Activated naive CD8-positive, alpha-beta T cell treated with anti-CD3 and anti-CD28 coated beads, Interleukin-2, amount 50 U/mL, for 24 hours (primary cell): ENCODE data around the gene TMOD1.
A peak's percentile ranks its signal among the peaks of the same experiment; 100 is the strongest.

Experiments
- ATAC-seq: fragments of 150-1000 bp; cut with Tn5 transposase; one replicate; pipeline ENCODE4 v1.10.0; 2021
- DNase-seq: peaks from one replicate; pipeline ENCODE4 v3.0.0; 2021
- H3K27ac Mint-ChIP-seq: one replicate; pipeline ENCODE4 v1.8.0; 2021; ENCODE audit warnings: mild to moderate bottlenecking, mixed read lengths
- H3K27me3 Mint-ChIP-seq: one replicate; pipeline ENCODE4 v1.8.0; 2021; ENCODE audit warnings: mixed read lengths
- H3K36me3 Mint-ChIP-seq: one replicate; pipeline ENCODE4 v1.8.0; 2021; ENCODE audit warnings: low read depth, mixed read lengths
- H3K4me1 Mint-ChIP-seq: one replicate; pipeline ENCODE4 v1.8.0; 2021; ENCODE audit warnings: mixed read lengths
- H3K4me3 Mint-ChIP-seq: one replicate; pipeline ENCODE4 v1.8.0; 2021; ENCODE audit warnings: mild to moderate bottlenecking, moderate library complexity, mixed read lengths
- H3K9me3 Mint-ChIP-seq: one replicate; pipeline ENCODE4 v1.8.0; 2021; ENCODE audit warnings: mixed read lengths

The TMOD1 gene

GRCh38 chr9:97504381-97505216, 3.1 kb downstream of the TMOD1 start:
- Mint-ChIP-seq H3K27ac (no peak overlapping the region), H3K4me3 (no peak overlapping the region), H3K36me3 (no peaks in the 10 kb centered on the region), H3K9me3 (no peaks in the 10 kb centered on the region), H3K4me1 (peaks cover 18% of the 10 kb centered on the region), H3K27me3 (peaks cover 51% of the 10 kb centered on the region)
- no peak for ATAC-seq
- no peak for DNase-seq

DNA sequence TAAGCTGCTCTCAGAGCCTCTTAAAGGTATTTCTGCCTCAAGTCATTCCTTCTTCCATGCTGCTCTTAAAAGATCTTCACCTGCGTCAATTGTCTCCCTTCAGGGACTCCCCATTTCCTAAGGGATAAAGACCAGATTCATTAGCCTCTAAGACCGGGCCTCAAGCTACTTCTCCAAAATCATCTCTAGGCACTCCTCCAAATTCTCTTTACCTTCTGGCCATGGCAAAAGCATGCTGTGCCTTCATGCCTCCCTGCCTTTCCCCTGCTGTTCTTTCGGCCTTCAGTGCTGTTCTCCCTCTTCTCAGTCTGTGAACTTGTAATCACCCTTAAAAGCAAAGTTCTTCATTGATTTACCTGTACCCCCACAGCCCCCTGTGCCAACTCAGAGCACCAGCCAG, 4.4 kb downstream of the TMOD1 start:
- peaks cover 17% of the 10 kb centered on the region for H3K4me1 Mint-ChIP-seq
- H3K36me3 Mint-ChIP-seq: no peaks in the 10 kb centered on the region
- peaks cover 42% of the 10 kb centered on the region for H3K27me3 Mint-ChIP-seq
- H3K4me3 Mint-ChIP-seq: no peak overlapping the region
- H3K9me3 Mint-ChIP-seq: no peaks in the 10 kb centered on the region
- no peak for DNase-seq
- ATAC-seq: no peak
- no peak overlapping the region for H3K27ac Mint-ChIP-seq

GRCh38 chr9:97506306-97506705, 4.8 kb downstream of the TMOD1 start:
- H3K36me3 Mint-ChIP-seq: no peaks in the 10 kb centered on the region
- DNase-seq (no peak), ATAC-seq (no peak)
- H3K27me3 Mint-ChIP-seq: peaks cover 38% of the 10 kb centered on the region
- H3K27ac Mint-ChIP-seq: no peak overlapping the region
- H3K4me1 Mint-ChIP-seq: peaks cover 18% of the 10 kb centered on the region
- no peaks in the 10 kb centered on the region for H3K9me3 Mint-ChIP-seq
- no peak overlapping the region for H3K4me3 Mint-ChIP-seq

DNA sequence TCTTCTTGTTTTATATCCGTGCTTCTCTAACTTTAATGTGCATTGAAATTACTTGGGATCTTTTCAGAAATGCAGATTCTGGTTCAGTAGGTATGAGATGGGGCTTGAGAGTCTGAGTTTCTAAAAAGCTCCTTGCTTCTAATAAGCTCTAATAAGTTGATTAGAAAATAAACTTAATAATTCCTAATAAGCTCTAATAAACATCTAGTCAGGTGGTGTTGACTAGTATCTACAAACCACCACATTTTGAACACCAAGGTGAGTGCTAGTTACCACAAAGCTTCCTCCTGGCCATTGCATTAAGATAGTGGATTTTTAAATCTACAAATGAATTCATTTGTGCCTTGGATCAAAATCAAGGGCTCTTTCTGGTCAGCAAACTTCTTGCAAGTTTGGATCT, 5.3 kb downstream of the TMOD1 start:
- Mint-ChIP-seq H3K27me3 (peaks cover 38% of the 10 kb centered on the region), H3K36me3 (no peaks in the 10 kb centered on the region), H3K4me3 (no peak overlapping the region), H3K4me1 (peaks cover 23% of the 10 kb centered on the region), H3K9me3 (no peaks in the 10 kb centered on the region), H3K27ac (no peak overlapping the region)
- ATAC-seq: no peak
- no peak for DNase-seq

DNA sequence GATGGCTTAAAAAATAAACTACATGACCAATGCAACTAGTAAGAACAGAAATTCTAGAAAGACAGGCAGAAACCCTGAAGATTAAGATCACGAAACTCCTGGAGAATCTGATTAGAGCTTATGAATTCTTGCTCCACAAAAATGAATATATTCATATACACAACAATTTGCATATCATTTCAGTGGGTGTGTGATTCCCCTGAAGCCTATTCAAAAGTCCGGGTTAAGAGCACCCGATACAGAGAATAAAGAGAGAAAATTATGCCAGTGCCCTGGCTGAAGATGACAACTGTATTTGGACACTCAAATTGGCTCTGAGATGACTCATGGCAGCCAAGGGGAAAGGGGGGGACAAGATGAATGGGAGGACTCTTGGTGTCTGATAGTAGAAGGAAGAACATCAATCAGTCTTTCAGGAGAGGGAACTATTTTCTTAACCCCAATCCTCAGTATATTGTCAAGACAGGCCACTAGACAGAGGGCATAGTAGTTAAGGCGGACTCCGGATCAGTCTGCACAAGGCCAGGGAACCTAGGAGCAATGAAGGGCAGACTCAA, 6.0 kb downstream of the TMOD1 start:
- Mint-ChIP-seq H3K27ac (no peak overlapping the region), H3K9me3 (no peaks in the 10 kb centered on the region)
- ATAC-seq: no peak

GRCh38 chr9:97508852-97509251, 7.4 kb downstream of the TMOD1 start:
- Mint-ChIP-seq H3K27ac (no peak overlapping the region), H3K4me3 (no peak overlapping the region), H3K27me3 (peaks cover 21% of the 10 kb centered on the region), H3K9me3 (no peaks in the 10 kb centered on the region), H3K4me1 (peaks cover 14% of the 10 kb centered on the region), H3K36me3 (no peaks in the 10 kb centered on the region)
- ATAC-seq (no peak), DNase-seq (no peak)

More for the DNA sequence above, 6.0 kb downstream of the TMOD1 start:
- Mint-ChIP-seq H3K27me3 (peaks cover 34% of the 10 kb centered on the region), H3K4me1 (peaks cover 21% of the 10 kb centered on the region), H3K36me3 (no peaks in the 10 kb centered on the region), H3K4me3 (no peak overlapping the region)
- DNase-seq: no peak

DNA sequence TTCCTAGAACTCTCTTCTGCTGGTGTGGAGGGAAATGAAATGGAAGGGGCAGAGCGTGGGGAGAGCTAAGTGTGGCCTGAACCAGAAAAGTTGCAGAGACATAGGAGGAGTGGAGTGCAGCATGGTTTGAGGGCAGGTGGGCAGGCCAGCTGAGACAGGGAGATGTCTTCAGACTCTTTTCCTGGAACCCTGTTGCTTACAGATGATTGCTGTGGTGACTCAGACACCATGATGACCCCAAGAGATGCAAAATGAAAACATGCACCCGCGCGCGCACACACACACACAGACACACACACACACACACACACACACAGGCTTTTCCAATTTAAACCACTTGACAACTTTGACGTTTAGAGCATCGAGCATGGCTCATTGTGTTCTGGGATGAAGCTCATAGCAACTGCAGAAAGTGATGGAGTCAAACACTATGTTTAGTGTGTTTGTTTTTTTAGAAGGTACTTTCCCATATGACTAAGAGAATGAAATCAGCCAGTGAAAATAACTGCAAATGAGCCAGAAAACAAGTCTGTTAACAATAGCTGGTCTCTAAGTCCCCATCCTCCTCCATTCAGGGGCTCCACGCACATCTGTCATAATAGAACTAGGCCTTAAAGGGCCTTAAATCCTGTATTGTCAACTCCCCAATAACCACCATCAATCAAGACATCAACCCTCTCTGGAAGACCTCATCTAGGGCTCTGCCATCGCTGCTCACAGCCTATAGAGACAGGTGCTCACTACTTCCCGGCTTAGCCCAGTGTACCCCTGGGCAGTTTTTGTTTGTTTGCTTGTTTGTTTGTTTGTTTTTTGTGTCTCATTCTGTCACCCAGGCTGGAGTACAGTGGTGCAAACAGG, 9.6 kb downstream of the TMOD1 start:
- DNase-seq: no peak
- Mint-ChIP-seq H3K36me3 (no peaks in the 10 kb centered on the region), H3K4me1 (peaks cover 14% of the 10 kb centered on the region), H3K27ac (peak overlapping the region; percentile 15), H3K9me3 (no peaks in the 10 kb centered on the region), H3K4me3 (no peak overlapping the region), H3K27me3 (peaks cover 11% of the 10 kb centered on the region)
- peak; percentile 65 for ATAC-seq

- Mint-ChIP-seq H3K27me3 (peaks cover 14% of the 10 kb centered on the region), H3K9me3 (no peaks in the 10 kb centered on the region), H3K4me1 (peaks cover 14% of the 10 kb centered on the region), H3K4me3 (no peak overlapping the region), H3K27ac (no peak overlapping the region), H3K36me3 (no peaks in the 10 kb centered on the region)
- DNase-seq (no peak), ATAC-seq (no peak)
Measured at GRCh38 chr9:97511655-97512427, 10.4 kb downstream of the TMOD1 start.

DNA sequence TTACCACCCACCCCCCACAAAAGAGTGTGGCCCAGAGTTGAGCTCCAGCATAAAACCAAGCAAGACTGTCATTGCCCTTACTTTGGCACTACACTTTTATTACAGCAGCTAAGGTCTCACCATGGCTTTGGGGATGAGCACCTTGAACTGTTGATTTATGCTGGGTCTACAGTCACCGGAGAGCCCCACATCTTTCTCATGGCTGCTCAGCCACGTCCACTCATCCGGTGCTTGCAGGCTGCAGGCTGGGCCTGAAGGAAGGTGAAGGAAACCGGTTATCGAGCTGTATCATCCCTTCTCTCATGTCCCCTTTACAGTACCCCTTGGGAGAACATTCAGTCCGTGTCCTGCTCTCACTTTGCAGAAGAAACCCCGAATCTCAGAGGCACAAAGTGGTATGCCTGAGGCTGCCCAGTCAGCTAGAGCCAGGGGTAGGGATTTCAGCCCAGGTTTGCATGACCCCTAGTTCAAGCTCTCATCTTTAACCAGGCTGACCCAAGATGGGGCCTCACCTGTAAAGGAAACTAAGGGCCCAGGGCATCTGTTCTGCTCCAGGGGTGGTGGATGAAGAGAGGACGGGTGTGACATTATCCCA, 11.6 kb downstream of the TMOD1 start:
- H3K4me1 Mint-ChIP-seq: peaks cover 14% of the 10 kb centered on the region
- H3K9me3 Mint-ChIP-seq: no peaks in the 10 kb centered on the region
- H3K36me3 Mint-ChIP-seq: no peaks in the 10 kb centered on the region
- peaks cover 24% of the 10 kb centered on the region for H3K27me3 Mint-ChIP-seq
- ATAC-seq (no peak), DNase-seq (no peak)
- H3K4me3 Mint-ChIP-seq: no peak overlapping the region
- no peak overlapping the region for H3K27ac Mint-ChIP-seq

DNA sequence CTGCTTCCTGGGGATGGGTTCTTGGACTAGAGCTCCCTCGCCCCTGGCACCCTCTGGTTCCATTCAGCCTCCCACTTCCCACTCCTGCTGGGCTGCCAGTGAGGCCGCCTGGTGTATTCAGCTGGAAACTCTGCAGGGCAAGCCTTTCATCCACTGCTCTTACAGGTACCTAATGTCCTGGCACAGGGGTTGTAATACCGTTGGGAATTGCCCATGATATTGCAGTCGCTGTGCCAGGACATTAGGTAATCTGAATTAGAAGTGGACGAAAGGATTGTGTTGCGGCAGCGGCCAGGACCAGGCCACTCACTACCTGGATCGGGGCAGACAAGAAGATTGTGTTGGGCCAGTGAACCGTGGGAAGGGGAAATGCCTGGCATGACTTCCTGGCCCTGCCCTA, 13.1 kb downstream of the TMOD1 start:
- no peak overlapping the region for H3K4me3 Mint-ChIP-seq
- DNase-seq: no peak
- H3K9me3 Mint-ChIP-seq: no peaks in the 10 kb centered on the region
- no peak for ATAC-seq
- H3K27ac Mint-ChIP-seq: no peak overlapping the region
- H3K36me3 Mint-ChIP-seq: no peaks in the 10 kb centered on the region
- peaks cover 31% of the 10 kb centered on the region for H3K27me3 Mint-ChIP-seq
- peaks cover 19% of the 10 kb centered on the region for H3K4me1 Mint-ChIP-seq

- Mint-ChIP-seq H3K36me3 (no peaks in the 10 kb centered on the region), H3K4me3 (no peak overlapping the region), H3K27me3 (peaks cover 32% of the 10 kb centered on the region), H3K9me3 (no peaks in the 10 kb centered on the region), H3K27ac (no peak overlapping the region), H3K4me1 (peaks cover 18% of the 10 kb centered on the region)
- ATAC-seq (no peak), DNase-seq (no peak)
Measured at GRCh38 chr9:97515662-97516061, 14.2 kb downstream of the TMOD1 start.

- no peak overlapping the region for H3K27ac Mint-ChIP-seq
- no peaks in the 10 kb centered on the region for H3K9me3 Mint-ChIP-seq
- DNase-seq: no peak
- no peak for ATAC-seq
- peaks cover 32% of the 10 kb centered on the region for H3K27me3 Mint-ChIP-seq
- H3K4me3 Mint-ChIP-seq: no peak overlapping the region
- H3K36me3 Mint-ChIP-seq: no peaks in the 10 kb centered on the region
- peaks cover 14% of the 10 kb centered on the region for H3K4me1 Mint-ChIP-seq
Measured at GRCh38 chr9:97516111-97516510, 14.6 kb downstream of the TMOD1 start.

GRCh38 chr9:97517331-97518089, 16.0 kb downstream of the TMOD1 start:
- Mint-ChIP-seq H3K4me1 (peaks cover 5% of the 10 kb centered on the region), H3K27me3 (peaks cover 37% of the 10 kb centered on the region), H3K4me3 (no peak overlapping the region), H3K9me3 (no peaks in the 10 kb centered on the region), H3K27ac (no peak overlapping the region), H3K36me3 (no peaks in the 10 kb centered on the region)
- DNase-seq (no peak), ATAC-seq (no peak)
